ENCODE measurements around the gene PITRM1. TPM values are rescaled to one million over a fixed set of nuclear protein-coding genes. Genes with fewer than 3 reads are reported as not detected.

Gene PITRM1
- total RNA-seq, 2 experiments from 2014 or later: 34.6 to 40.3 TPM

- DNase-seq (ENCODE audit: low spot score): no peak
- no peaks in the 10 kb centered on the region for H3K9me3 ChIP-seq (ENCODE audit: low read length)
- H3K9me2 ChIP-seq (ENCODE audit: insufficient read depth, low read length): no peaks in the 10 kb centered on the region
- BruUV-seq (replicated peaks): no TSS peak
- no peaks in the 10 kb centered on the region for H4K20me1 ChIP-seq (ENCODE audit: insufficient read depth, low read length)
- no peaks in the 10 kb centered on the region for H3K79me2 ChIP-seq (ENCODE audit: insufficient read depth, low read depth, low read length)
- no peak overlapping the region for H3K27ac ChIP-seq (ENCODE audit: low read depth, low read length, poor library complexity, severe bottlenecking)
- POLR2A ChIA-PET: no interaction called here
- no peak overlapping the region for H2AFZ ChIP-seq (ENCODE audit: low read length)
- intact Hi-C loops (cut with micrococcal nuclease; ENCODE audit: unreplicated experiment): no loop called here
- H3K4me2 ChIP-seq (ENCODE audit: low read length): no peak overlapping the region
- H3K4me1 ChIP-seq (ENCODE audit: insufficient read depth, low read length, poor library complexity, severe bottlenecking): no peaks in the 10 kb centered on the region
- no peak overlapping the region for H3K4me3 ChIP-seq (ENCODE audit: low read depth, low read length, poor library complexity, severe bottlenecking)
- no peak for TF ChIP-seq EZH2phosphoT487 (IDR thresholded peaks at IDR 0.05; ENCODE audit: borderline replicate concordance, low read depth, low read length)
- TF ChIP-seq, protein P1, sequence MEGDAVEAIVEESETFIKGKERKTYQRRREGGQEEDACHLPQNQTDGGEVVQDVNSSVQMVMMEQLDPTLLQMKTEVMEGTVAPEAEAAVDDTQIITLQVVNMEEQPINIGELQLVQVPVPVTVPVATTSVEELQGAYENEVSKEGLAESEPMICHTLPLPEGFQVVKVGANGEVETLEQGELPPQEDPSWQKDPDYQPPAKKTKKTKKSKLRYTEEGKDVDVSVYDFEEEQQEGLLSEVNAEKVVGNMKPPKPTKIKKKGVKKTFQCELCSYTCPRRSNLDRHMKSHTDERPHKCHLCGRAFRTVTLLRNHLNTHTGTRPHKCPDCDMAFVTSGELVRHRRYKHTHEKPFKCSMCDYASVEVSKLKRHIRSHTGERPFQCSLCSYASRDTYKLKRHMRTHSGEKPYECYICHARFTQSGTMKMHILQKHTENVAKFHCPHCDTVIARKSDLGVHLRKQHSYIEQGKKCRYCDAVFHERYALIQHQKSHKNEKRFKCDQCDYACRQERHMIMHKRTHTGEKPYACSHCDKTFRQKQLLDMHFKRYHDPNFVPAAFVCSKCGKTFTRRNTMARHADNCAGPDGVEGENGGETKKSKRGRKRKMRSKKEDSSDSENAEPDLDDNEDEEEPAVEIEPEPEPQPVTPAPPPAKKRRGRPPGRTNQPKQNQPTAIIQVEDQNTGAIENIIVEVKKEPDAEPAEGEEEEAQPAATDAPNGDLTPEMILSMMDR (conservative IDR thresholded peaks at IDR 0.05; ENCODE audit: low read length): no peak
- no peaks in the 10 kb centered on the region for H3K36me3 ChIP-seq (ENCODE audit: insufficient read depth, low read length)
- CTCF ChIA-PET (ENCODE audit: unreplicated experiment): no interaction called here
Observed at GRCh38 chr10:3207351-3207750, 34.8 kb upstream of the PITRM1 start.

- TF ChIP-seq, protein P1 (conservative IDR thresholded peaks at IDR 0.05; ENCODE audit: low read length): no peak
- TF ChIP-seq EZH2phosphoT487 (IDR thresholded peaks at IDR 0.05; ENCODE audit: borderline replicate concordance, low read depth, low read length): no peak
- no peak for DNase-seq (ENCODE audit: low spot score)
- BruUV-seq (replicated peaks): no TSS peak
- no peaks in the 10 kb centered on the region for H3K36me3 ChIP-seq (ENCODE audit: insufficient read depth, low read length)
- H3K4me1 ChIP-seq (ENCODE audit: insufficient read depth, low read length, poor library complexity, severe bottlenecking): no peaks in the 10 kb centered on the region
- H3K9me2 ChIP-seq (ENCODE audit: insufficient read depth, low read length): no peaks in the 10 kb centered on the region
- no peak overlapping the region for H3K4me3 ChIP-seq (ENCODE audit: low read depth, low read length, poor library complexity, severe bottlenecking)
- H3K4me2 ChIP-seq (ENCODE audit: low read length): no peak overlapping the region
- intact Hi-C loops (cut with micrococcal nuclease; ENCODE audit: unreplicated experiment): no loop called here
- H3K27ac ChIP-seq (ENCODE audit: low read depth, low read length, poor library complexity, severe bottlenecking): no peak overlapping the region
- ChIA-PET CTCF (ENCODE audit: unreplicated experiment) (no interaction called here), POLR2A (no interaction called here)
- no peak overlapping the region for H2AFZ ChIP-seq (ENCODE audit: low read length)
- no peaks in the 10 kb centered on the region for H3K9me3 ChIP-seq (ENCODE audit: low read length)
- no peaks in the 10 kb centered on the region for H3K79me2 ChIP-seq (ENCODE audit: insufficient read depth, low read depth, low read length)
- no peaks in the 10 kb centered on the region for H4K20me1 ChIP-seq (ENCODE audit: insufficient read depth, low read length)
Observed at GRCh38 chr10:3206511-3207157, 34.1 kb upstream of the PITRM1 start.

GRCh38 chr10:3203972-3204371 lies 31.4 kb upstream of the PITRM1 start:
- Histone ChIP-seq H3K9me3 (ENCODE audit: low read length) (no peaks in the 10 kb centered on the region), H3K27ac (ENCODE audit: low read depth, low read length, poor library complexity, severe bottlenecking) (no peak overlapping the region), H4K20me1 (ENCODE audit: insufficient read depth, low read length) (no peaks in the 10 kb centered on the region), H3K4me2 (ENCODE audit: low read length) (no peak overlapping the region), H3K9me2 (ENCODE audit: insufficient read depth, low read length) (no peaks in the 10 kb centered on the region), H3K36me3 (ENCODE audit: insufficient read depth, low read length) (no peaks in the 10 kb centered on the region), H3K4me3 (ENCODE audit: low read depth, low read length, poor library complexity, severe bottlenecking) (no peak overlapping the region), H3K4me1 (ENCODE audit: insufficient read depth, low read length, poor library complexity, severe bottlenecking) (no peaks in the 10 kb centered on the region), H3K79me2 (ENCODE audit: insufficient read depth, low read depth, low read length) (no peaks in the 10 kb centered on the region), H2AFZ (ENCODE audit: low read length) (no peak overlapping the region)
- TF ChIP-seq, protein P1 (conservative IDR thresholded peaks at IDR 0.05; ENCODE audit: low read length): no peak
- no peak for TF ChIP-seq EZH2phosphoT487 (IDR thresholded peaks at IDR 0.05; ENCODE audit: borderline replicate concordance, low read depth, low read length)
- CTCF ChIA-PET (ENCODE audit: unreplicated experiment): no interaction called here
- no peak for DNase-seq (ENCODE audit: low spot score)
- no TSS peak for BruUV-seq (replicated peaks)
- intact Hi-C loops (cut with micrococcal nuclease; ENCODE audit: unreplicated experiment): no loop called here
- POLR2A ChIA-PET: no interaction called here
